Measurements from ENCODE around the gene TMA7.
"Not testable (repeated sequence)": the region's sequence is repeated elsewhere in the genome, so short reads cannot be mapped to it uniquely, and the experiment has no call there.

DNA sequence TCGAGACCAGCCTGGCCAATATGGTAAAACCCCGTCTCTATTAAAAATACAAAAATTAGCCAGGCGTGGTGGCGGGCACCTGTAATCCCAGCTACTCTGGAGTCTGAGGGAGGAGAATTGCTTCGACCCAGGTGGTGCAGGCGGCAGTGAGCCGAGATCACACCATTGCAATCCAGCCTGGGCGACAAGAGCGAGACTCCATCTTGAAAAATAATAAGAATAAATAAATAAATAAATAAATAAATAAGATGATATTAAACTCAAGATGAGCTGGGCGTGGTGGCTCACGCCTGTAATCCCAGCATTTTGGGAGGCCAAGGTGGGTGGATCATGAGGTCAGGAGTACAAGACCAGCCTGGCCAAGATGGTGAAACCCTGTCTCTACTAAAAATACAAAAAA lies 40.8 kb downstream of the TMA7 start:
- not testable (repeated sequence) for TF ChIP-seq ZNF140 (tag by site-specific recombination; IDR thresholded peaks at IDR 0.05); ZNF596 (tag by site-specific recombination; IDR thresholded peaks at IDR 0.05); ZNF157 (tag by site-specific recombination; IDR thresholded peaks at IDR 0.05); CTCF (tag by site-specific recombination; IDR thresholded peaks at IDR 0.05); MYNN (tag by site-specific recombination; IDR thresholded peaks at IDR 0.05; ENCODE audit: borderline replicate concordance); SALL2 (tag by site-specific recombination; IDR thresholded peaks at IDR 0.05; ENCODE audit: borderline replicate concordance); ATF2 (tag by site-specific recombination; IDR thresholded peaks at IDR 0.05; ENCODE audit: low read depth)
